ENCODE results near the gene PUS10. TPM values are rescaled to one million over a fixed set of nuclear protein-coding genes. Genes with fewer than 3 reads are reported as not detected.
"Not testable (repeated sequence)": the region's sequence is repeated elsewhere in the genome, so short reads cannot be mapped to it uniquely, and the experiment has no call there.

The PUS10 gene
- total RNA-seq, 2 experiments from 2014 or later, result 8.1 to 8.9 TPM

- no peak overlapping the region for H3K27ac Mint-ChIP-seq
- intact Hi-C loops (cut with micrococcal nuclease), result no loop called here
- H3K27me3 Mint-ChIP-seq, result no peaks in the 10 kb centered on the region
- no peak for DNase-seq
- no peaks in the 10 kb centered on the region for H3K9me3 Mint-ChIP-seq
- peaks cover 21% of the 10 kb centered on the region for H3K36me3 Mint-ChIP-seq
- CTCF ChIA-PET, result no interaction called here
- peaks cover 11% of the 10 kb centered on the region for H3K4me1 Mint-ChIP-seq (ENCODE audit: low read depth)
- H3K4me3 Mint-ChIP-seq, result no peak overlapping the region
- POLR2A ChIA-PET, result no interaction called here
Observed at GRCh38 chr2:60948161-60948560, 69.9 kb downstream of the PUS10 start.

- intact Hi-C loops (cut with micrococcal nuclease), result no loop called here
- Mint-ChIP-seq H3K36me3 (peaks cover 18% of the 10 kb centered on the region), H3K9me3 (no peaks in the 10 kb centered on the region), H3K27me3 (no peaks in the 10 kb centered on the region), H3K4me1 (ENCODE audit: low read depth) (peaks cover 11% of the 10 kb centered on the region), H3K27ac (no peak overlapping the region), H3K4me3 (no peak overlapping the region)
- no peak for DNase-seq
- ChIA-PET CTCF (interaction anchor here (0.9 kb wide), 1 partner anchor 11 kb away, joined by 3 read pairs; no protein-coding TSS in a partner anchor), POLR2A (no interaction called here)
Observed at GRCh38 chr2:60947056-60947455, 71.0 kb downstream of the PUS10 start.

DNA sequence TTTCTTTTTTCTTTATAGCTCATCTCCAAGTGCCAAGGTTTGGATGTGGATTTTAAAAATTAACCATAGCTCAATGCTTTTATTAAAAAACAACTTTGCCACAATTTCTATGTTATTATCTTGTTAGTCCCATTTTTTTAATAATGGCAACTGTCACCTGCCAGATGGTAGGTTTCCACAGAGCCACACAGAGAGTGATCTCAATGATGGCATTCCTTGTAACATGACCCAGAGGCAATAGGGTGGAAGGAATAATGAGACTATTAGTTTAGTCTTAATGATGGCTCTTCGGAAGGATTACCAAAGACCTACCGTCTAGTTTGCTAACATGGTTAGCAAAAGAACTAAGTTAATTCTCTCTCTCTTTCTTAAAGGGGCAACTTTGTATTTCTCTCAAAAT lies 72.7 kb downstream of the PUS10 start:
- Mint-ChIP-seq H3K36me3 (peaks cover 21% of the 10 kb centered on the region), H3K27ac (no peak overlapping the region), H3K9me3 (no peaks in the 10 kb centered on the region), H3K4me1 (ENCODE audit: low read depth) (peaks cover 11% of the 10 kb centered on the region), H3K27me3 (no peaks in the 10 kb centered on the region), H3K4me3 (no peak overlapping the region)
- intact Hi-C loops (cut with micrococcal nuclease), result no loop called here
- ChIA-PET POLR2A (interaction anchor here (0.5 to 0.6 kb wide), 2 partner anchors 11 to 21 kb away, joined by 3 read pairs; no protein-coding TSS in a partner anchor), CTCF (no interaction called here)
- no peak for DNase-seq

GRCh38 chr2:60939622-60940021 lies 78.4 kb downstream of the PUS10 start:
- Mint-ChIP-seq H3K9me3 (no peaks in the 10 kb centered on the region), H3K4me1 (ENCODE audit: low read depth) (peaks cover 6% of the 10 kb centered on the region), H3K4me3 (no peak overlapping the region), H3K27me3 (no peaks in the 10 kb centered on the region), H3K27ac (no peak overlapping the region), H3K36me3 (peaks cover 31% of the 10 kb centered on the region)
- DNase-seq, result no peak
- ChIA-PET CTCF (no interaction called here), POLR2A (no interaction called here)
- intact Hi-C loops (cut with micrococcal nuclease), result no loop called here

DNA sequence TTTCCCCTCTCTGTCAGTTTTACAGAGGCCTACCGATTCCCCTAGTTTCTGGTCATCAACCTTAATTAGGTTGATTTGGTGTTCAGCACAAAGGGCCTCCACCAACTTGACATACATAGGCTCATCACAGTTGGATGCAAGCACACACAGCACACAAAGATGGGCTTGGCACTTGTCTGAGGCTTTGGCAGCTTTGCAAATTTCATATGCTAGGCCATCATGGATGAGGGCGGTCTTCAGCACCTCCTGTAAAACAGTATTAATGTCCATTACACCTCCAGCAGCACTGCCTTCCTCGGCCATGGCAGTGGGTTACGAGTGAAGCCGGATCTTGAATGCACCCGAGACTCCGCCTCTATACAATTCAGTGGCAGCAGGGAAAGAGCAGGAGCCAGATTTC lies 79.8 kb downstream of the PUS10 start:
- Mint-ChIP-seq H3K9me3 (no peaks in the 10 kb centered on the region), H3K36me3 (peaks cover 40% of the 10 kb centered on the region), H3K4me1 (ENCODE audit: low read depth) (peaks cover 10% of the 10 kb centered on the region), H3K27ac (no peak overlapping the region), H3K4me3 (no peak overlapping the region), H3K27me3 (no peaks in the 10 kb centered on the region)
- intact Hi-C loops (cut with micrococcal nuclease), result no loop called here
- POLR2A ChIA-PET, result no interaction called here
- CTCF ChIA-PET, result interaction anchor here (0.6 kb wide), 1 partner anchor 18 kb away, joined by 3 read pairs; no protein-coding TSS in a partner anchor
- DNase-seq, result no peak

DNA sequence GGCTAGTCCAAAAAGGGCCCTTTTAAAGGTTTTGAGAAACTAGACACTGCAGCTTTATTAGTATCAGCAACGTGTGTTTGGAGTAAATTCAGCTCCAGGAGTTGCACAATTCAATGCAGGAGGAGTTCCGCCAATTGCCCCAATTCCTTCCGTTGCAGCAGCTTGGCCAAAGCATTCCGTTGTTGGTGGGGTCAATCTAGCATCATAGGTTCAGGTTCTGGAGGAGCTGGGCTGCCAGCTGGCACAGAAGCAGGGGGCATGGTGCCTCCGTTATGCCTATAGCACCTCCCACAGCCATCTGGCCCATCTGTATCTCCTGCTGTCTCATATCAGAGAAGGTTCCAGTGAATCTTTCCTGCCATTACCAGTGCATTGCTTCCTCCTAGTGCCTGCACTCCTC lies 81.3 kb downstream of the PUS10 start:
- no peaks in the 10 kb centered on the region for H3K27me3 Mint-ChIP-seq
- no peak overlapping the region for H3K27ac Mint-ChIP-seq
- H3K9me3 Mint-ChIP-seq, result no peaks in the 10 kb centered on the region
- peaks cover 49% of the 10 kb centered on the region for H3K36me3 Mint-ChIP-seq
- ChIA-PET CTCF (no interaction called here), POLR2A (interaction anchor here (0.9 kb wide), 1 partner anchor 181 kb away, joined by 3 read pairs; no protein-coding TSS in a partner anchor)
- H3K4me1 Mint-ChIP-seq (ENCODE audit: low read depth), result peaks cover 14% of the 10 kb centered on the region
- intact Hi-C loops (cut with micrococcal nuclease), result no loop called here
- no peak overlapping the region for H3K4me3 Mint-ChIP-seq
- DNase-seq, result no peak

DNA sequence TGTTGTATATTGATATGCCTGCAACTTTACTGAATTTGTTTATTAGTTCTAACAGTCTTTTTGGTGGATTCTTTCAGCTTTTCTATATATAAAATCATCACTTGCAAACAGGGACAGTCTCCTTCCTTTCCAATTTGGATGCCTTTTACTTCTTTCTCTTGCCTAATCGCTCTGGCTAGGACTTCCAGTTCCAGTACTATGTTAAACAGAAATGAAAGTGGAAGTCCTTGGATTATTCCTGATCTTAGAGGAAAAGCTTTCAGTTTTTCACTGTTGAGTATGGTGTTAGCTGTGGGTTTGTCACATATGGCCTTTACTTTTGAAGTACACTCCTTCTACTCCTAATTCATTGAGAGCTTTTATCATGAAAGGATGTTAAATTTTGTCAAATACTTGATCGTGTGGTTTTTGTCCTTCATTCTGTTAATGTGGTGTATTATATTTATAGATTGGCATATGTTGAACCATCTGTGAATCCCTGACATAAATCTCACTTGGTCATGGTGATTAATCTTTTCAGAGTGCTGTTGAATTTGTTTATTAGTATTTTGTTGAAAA lies 83.8 kb downstream of the PUS10 start:
- ChIA-PET POLR2A (no interaction called here), CTCF (interaction anchor here (0.7 to 2.3 kb wide), 3 partner anchors 27 to 129 kb away, joined by 3 to 5 read pairs (median 4); no protein-coding TSS in a partner anchor)
- no peak overlapping the region for H3K4me3 Mint-ChIP-seq
- DNase-seq, result no peak
- no peaks in the 10 kb centered on the region for H3K9me3 Mint-ChIP-seq
- H3K4me1 Mint-ChIP-seq (ENCODE audit: low read depth), result peaks cover 11% of the 10 kb centered on the region
- no peak overlapping the region for H3K27ac Mint-ChIP-seq
- H3K27me3 Mint-ChIP-seq, result no peaks in the 10 kb centered on the region
- H3K36me3 Mint-ChIP-seq, result peaks cover 48% of the 10 kb centered on the region
- intact Hi-C loops (cut with micrococcal nuclease), result no loop called here

GRCh38 chr2:60932954-60933353 lies 85.1 kb downstream of the PUS10 start:
- ChIA-PET POLR2A (no interaction called here), CTCF (no interaction called here)

GRCh38 chr2:60932061-60932460 lies 86.0 kb downstream of the PUS10 start:
- H3K4me1 Mint-ChIP-seq (ENCODE audit: low read depth), result peaks cover 10% of the 10 kb centered on the region
- H3K27ac Mint-ChIP-seq; DNase-seq; H3K9me3 Mint-ChIP-seq; H3K27me3 Mint-ChIP-seq; intact Hi-C loops (cut with micrococcal nuclease); POLR2A ChIA-PET; H3K4me3 Mint-ChIP-seq: not testable (repeated sequence)
- CTCF ChIA-PET, result interaction anchor here (0.9 kb wide), 1 partner anchor 67 kb away, joined by 3 read pairs; no protein-coding TSS in a partner anchor
- peaks cover 43% of the 10 kb centered on the region for H3K36me3 Mint-ChIP-seq

More at GRCh38 chr2:60932954-60933353, 85.1 kb downstream of the PUS10 start:
- no peak for DNase-seq
- Mint-ChIP-seq H3K9me3 (no peaks in the 10 kb centered on the region), H3K4me1 (ENCODE audit: low read depth) (peaks cover 10% of the 10 kb centered on the region), H3K27me3 (no peaks in the 10 kb centered on the region), H3K27ac (no peak overlapping the region), H3K36me3 (peaks cover 36% of the 10 kb centered on the region), H3K4me3 (no peak overlapping the region)
- intact Hi-C loops (cut with micrococcal nuclease), result no loop called here

GRCh38 chr2:60926741-60927552 lies 91.1 kb downstream of the PUS10 start:
- intact Hi-C loops (cut with micrococcal nuclease), result no loop called here
- no peak for DNase-seq
- no peak overlapping the region for H3K4me3 Mint-ChIP-seq
- H3K4me1 Mint-ChIP-seq (ENCODE audit: low read depth), result peaks cover 2% of the 10 kb centered on the region
- H3K36me3 Mint-ChIP-seq, result peaks cover 50% of the 10 kb centered on the region
- CTCF ChIA-PET, result no interaction called here
- H3K27me3 Mint-ChIP-seq, result no peaks in the 10 kb centered on the region
- POLR2A ChIA-PET, result no interaction called here
- no peak overlapping the region for H3K27ac Mint-ChIP-seq
- H3K9me3 Mint-ChIP-seq, result peaks cover 2% of the 10 kb centered on the region

DNA sequence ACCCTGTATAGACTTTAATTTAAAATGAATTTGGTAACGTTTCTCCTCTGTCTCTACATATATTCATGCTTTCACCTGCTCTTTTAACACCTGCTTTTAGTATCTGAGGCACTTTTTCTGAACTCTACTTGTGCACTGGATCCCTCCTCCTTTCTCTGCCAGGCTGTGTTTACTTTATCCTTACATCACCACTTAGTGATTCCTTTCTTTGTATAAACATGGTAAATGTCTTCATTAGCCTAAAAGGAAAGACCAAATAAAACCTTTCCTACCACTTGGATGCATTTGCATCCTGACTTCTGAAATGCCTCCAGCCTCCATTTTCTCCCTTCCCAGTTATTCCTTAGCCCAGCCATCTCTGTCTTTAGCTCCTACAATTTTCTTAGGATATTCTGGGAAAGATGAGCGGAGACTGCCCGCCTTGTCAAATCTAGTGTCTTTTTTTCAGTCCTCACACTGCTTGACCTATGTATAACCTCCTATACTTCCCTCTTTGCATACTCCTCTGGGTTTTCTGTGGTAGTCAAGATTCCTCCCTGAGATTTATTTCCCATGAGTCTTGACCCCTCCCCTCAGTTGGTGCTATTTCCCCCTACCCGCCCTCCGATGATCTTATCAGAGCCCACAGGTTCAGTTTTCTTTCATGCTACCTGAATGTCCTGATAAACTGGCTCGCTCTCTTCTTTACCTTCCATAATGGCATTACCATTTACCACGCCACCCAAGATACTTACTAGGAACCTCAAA lies 91.9 kb downstream of the PUS10 start:
- Mint-ChIP-seq H3K4me1 (ENCODE audit: low read depth) (no peaks in the 10 kb centered on the region), H3K9me3 (peaks cover 2% of the 10 kb centered on the region), H3K36me3 (peaks cover 50% of the 10 kb centered on the region), H3K27ac (no peak overlapping the region), H3K27me3 (no peaks in the 10 kb centered on the region), H3K4me3 (no peak overlapping the region)
- DNase-seq, result no peak
- CTCF ChIA-PET, result interaction anchor here (0.5 kb wide), 1 partner anchor 189 kb away, joined by 3 read pairs; no protein-coding TSS in a partner anchor
- POLR2A ChIA-PET, result no interaction called here
- intact Hi-C loops (cut with micrococcal nuclease), result no loop called here

- Mint-ChIP-seq H3K27ac (no peak overlapping the region), H3K4me1 (ENCODE audit: low read depth) (peaks cover 14% of the 10 kb centered on the region), H3K36me3 (peaks cover 30% of the 10 kb centered on the region), H3K4me3 (no peak overlapping the region), H3K27me3 (no peaks in the 10 kb centered on the region), H3K9me3 (no peaks in the 10 kb centered on the region)
- no peak for DNase-seq
- CTCF ChIA-PET, result no interaction called here
- intact Hi-C loops (cut with micrococcal nuclease), result no loop called here
- POLR2A ChIA-PET, result no interaction called here
Observed at GRCh38 chr2:60907329-60907728, 110.7 kb downstream of the PUS10 start.
